ENCODE results near the gene RAB20.

DNA sequence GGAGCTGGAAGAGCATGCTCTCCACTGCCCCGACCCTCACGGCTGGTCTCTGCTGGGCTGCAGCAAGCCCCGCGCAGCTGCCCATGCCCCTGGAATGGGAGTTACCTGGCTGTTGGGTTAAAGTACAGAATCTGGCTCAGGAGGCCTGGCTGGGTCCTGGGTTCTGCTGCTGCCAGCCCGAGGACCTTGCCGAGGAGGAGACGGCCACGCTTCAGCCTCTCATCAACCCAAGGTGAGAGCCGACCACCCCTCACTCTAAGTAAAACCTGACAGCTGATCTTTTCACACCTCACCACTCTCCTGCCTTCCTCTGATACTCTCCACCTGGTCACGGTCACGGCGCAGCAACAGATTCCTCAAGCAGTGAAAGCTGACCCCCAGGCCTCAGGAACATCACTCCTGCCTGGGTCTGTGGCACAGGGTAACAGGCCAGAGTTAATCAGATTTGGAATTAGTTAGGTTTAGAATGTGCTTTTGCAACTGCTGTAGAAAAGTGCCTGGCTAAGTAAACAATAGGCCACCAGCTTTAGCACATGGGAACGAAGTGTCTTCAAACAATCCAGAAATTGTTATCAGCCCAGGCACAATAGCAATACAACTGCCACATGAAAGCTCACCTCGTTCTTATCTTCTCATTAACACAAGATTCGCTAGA, 20.5 kb downstream of the RAB20 start:
- TF ChIP-seq, protein P1, sequence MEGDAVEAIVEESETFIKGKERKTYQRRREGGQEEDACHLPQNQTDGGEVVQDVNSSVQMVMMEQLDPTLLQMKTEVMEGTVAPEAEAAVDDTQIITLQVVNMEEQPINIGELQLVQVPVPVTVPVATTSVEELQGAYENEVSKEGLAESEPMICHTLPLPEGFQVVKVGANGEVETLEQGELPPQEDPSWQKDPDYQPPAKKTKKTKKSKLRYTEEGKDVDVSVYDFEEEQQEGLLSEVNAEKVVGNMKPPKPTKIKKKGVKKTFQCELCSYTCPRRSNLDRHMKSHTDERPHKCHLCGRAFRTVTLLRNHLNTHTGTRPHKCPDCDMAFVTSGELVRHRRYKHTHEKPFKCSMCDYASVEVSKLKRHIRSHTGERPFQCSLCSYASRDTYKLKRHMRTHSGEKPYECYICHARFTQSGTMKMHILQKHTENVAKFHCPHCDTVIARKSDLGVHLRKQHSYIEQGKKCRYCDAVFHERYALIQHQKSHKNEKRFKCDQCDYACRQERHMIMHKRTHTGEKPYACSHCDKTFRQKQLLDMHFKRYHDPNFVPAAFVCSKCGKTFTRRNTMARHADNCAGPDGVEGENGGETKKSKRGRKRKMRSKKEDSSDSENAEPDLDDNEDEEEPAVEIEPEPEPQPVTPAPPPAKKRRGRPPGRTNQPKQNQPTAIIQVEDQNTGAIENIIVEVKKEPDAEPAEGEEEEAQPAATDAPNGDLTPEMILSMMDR (IDR thresholded peaks at IDR 0.05 in 2 of 3, conservative IDR thresholded peaks at IDR 0.05 in 1 of 3; ENCODE audit: borderline replicate concordance in 1 of 3, insufficient read depth in 1 of 3, low read depth in 2 of 3, low read length in 2 of 3), result no peak
- TF ChIP-seq, protein P2, sequence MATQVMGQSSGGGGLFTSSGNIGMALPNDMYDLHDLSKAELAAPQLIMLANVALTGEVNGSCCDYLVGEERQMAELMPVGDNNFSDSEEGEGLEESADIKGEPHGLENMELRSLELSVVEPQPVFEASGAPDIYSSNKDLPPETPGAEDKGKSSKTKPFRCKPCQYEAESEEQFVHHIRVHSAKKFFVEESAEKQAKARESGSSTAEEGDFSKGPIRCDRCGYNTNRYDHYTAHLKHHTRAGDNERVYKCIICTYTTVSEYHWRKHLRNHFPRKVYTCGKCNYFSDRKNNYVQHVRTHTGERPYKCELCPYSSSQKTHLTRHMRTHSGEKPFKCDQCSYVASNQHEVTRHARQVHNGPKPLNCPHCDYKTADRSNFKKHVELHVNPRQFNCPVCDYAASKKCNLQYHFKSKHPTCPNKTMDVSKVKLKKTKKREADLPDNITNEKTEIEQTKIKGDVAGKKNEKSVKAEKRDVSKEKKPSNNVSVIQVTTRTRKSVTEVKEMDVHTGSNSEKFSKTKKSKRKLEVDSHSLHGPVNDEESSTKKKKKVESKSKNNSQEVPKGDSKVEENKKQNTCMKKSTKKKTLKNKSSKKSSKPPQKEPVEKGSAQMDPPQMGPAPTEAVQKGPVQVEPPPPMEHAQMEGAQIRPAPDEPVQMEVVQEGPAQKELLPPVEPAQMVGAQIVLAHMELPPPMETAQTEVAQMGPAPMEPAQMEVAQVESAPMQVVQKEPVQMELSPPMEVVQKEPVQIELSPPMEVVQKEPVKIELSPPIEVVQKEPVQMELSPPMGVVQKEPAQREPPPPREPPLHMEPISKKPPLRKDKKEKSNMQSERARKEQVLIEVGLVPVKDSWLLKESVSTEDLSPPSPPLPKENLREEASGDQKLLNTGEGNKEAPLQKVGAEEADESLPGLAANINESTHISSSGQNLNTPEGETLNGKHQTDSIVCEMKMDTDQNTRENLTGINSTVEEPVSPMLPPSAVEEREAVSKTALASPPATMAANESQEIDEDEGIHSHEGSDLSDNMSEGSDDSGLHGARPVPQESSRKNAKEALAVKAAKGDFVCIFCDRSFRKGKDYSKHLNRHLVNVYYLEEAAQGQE (IDR thresholded peaks at IDR 0.05; ENCODE audit: low read depth), result no peak
- TF ChIP-seq EZH2phosphoT487 (IDR thresholded peaks at IDR 0.05; ENCODE audit: borderline replicate concordance) (no peak), POLR2AphosphoS5 (IDR thresholded peaks at IDR 0.05; ENCODE audit: low read depth, low read length) (no peak), YY1 (IDR thresholded peaks at IDR 0.05; ENCODE audit: extremely low read depth, insufficient replicate concordance, low read depth, low read length) (no peak)

All from HCT116 (cell line).